T-helper 1 cell treated with Interleukin-12 subunit alpha and Interleukin-12 subunit beta and Interleukin-4 antibody, amounts not matched to agents 30 μg/mL and 1 μg/mL, for 36 hours (primary cell): Measurements from ENCODE around the gene DHRS9.

Experiments
- H3K27ac Mint-ChIP-seq: one replicate; pipeline ENCODE4 v1.8.0; 2021; ENCODE audit warnings: mild to moderate bottlenecking, mixed read lengths
- H3K27me3 Mint-ChIP-seq: one replicate; pipeline ENCODE4 v1.8.0; 2021; ENCODE audit warnings: low read depth, mixed read lengths
- H3K36me3 Mint-ChIP-seq: one replicate; pipeline ENCODE4 v1.8.0; 2021; ENCODE audit warnings: low read depth, mixed read lengths
- H3K4me1 Mint-ChIP-seq: one replicate; pipeline ENCODE4 v1.8.0; 2021; ENCODE audit warnings: low read depth, mixed read lengths
- H3K4me3 Mint-ChIP-seq: one replicate; pipeline ENCODE4 v1.8.0; 2021; ENCODE audit warnings: mild to moderate bottlenecking, moderate library complexity, mixed read lengths
- H3K9me3 Mint-ChIP-seq: one replicate; pipeline ENCODE4 v1.8.0; 2021; ENCODE audit warnings: mixed read lengths

Gene DHRS9

DNA sequence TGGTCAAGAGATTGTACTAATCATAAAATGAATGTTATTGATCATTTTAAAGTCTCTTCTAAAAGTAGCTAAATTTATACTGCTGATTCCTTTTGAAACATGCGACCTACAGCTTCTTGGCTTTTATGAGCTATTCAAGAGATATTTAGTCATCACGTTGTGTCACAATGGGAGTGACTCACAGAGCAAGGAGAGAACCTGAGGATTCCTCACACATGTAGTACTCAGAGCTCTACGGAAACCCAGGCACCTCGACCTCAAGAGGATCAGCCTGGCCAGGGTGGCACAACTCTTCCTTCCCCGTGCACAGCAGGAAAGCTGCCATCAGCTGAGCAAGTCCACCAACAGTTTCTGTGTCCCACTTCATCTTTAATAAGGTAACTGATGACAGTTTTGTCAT is at the start of gene DHRS9:
TSS of gene DHRS9 (plus strand) at position 223 of the 400 bp plus-strand sequence. CDS start 12,019 bp downstream, outside the sequence.
- no peak within 1 kb of the TSS for H3K4me3 Mint-ChIP-seq
- H3K4me1 Mint-ChIP-seq = peaks cover 19% of the 10 kb centered on the region
- H3K27me3 Mint-ChIP-seq = peaks cover 4% of the 10 kb centered on the region
- H3K36me3 Mint-ChIP-seq = peaks cover 2% of the 10 kb centered on the region
- H3K27ac Mint-ChIP-seq = no peak within 1 kb of the TSS
- H3K9me3 Mint-ChIP-seq = no peaks in the 10 kb centered on the region

DNA sequence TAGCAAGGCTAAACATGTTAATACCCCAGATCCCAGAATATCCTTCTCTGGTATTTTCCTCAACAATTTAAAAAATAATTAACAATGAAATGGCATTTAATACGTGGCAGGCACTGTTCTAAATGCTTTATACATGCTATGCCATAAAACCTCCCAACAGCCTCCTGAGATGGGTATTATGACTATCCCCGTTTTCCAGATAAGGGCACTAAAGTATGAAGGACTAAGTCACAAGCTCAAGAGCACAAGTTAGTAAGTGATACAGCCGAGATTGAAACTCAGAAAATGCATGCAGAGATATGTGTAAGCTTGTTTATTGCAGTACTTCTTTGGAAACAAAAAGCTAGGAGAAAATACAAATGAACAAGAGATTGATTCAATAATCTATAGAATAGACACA is 46.2 kb upstream of the DHRS9 start:
- H3K9me3 Mint-ChIP-seq = no peaks in the 10 kb centered on the region
- H3K27me3 Mint-ChIP-seq = no peaks in the 10 kb centered on the region
- no peak overlapping the region for H3K4me3 Mint-ChIP-seq
- no peaks in the 10 kb centered on the region for H3K36me3 Mint-ChIP-seq
- H3K4me1 Mint-ChIP-seq = peaks cover 5% of the 10 kb centered on the region
- no peak overlapping the region for H3K27ac Mint-ChIP-seq

DNA sequence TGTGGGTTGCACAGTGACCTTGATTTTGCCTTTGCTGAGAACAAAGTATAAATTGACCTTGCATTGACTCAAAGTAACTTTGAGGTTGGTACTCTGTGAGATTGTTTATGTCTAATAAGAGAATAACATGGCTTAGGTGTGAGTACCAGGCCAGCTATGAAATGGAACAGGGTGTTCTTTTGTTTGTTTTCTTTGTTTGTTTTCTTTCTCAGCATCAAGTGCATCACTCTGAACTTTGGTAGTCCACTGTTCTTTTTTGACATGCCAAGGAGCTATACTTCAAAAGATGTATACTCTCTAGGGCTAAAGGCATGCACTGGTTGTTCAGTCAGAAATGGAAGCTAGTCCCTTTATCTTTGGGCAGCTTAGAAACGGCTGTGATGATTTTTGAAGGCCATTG is 43.3 kb upstream of the DHRS9 start:
- H3K4me1 Mint-ChIP-seq = peaks cover 5% of the 10 kb centered on the region
- no peaks in the 10 kb centered on the region for H3K36me3 Mint-ChIP-seq
- H3K27me3 Mint-ChIP-seq = no peaks in the 10 kb centered on the region
- H3K27ac Mint-ChIP-seq = no peak overlapping the region
- no peaks in the 10 kb centered on the region for H3K9me3 Mint-ChIP-seq
- no peak overlapping the region for H3K4me3 Mint-ChIP-seq

DNA sequence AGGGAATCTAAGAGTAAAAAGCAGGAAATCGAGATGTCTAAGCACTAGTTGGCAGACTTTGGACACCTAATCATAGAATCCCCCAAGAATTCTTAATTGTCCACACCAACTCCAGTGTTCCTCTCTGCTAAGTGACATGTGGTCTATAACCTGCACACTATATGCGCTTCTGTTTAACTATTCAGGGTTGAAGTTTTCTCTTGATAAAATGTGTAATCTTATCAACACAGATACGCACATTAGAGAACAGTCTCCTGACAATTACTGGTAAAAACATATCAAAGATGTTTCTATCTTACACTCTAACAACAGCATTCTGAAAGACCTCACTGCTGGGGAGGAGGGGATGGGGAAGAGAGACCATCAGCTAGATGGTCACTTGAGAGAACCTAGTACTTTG is 42.1 kb upstream of the DHRS9 start:
- no peaks in the 10 kb centered on the region for H3K36me3 Mint-ChIP-seq
- H3K27me3 Mint-ChIP-seq = peaks cover 4% of the 10 kb centered on the region

DNA sequence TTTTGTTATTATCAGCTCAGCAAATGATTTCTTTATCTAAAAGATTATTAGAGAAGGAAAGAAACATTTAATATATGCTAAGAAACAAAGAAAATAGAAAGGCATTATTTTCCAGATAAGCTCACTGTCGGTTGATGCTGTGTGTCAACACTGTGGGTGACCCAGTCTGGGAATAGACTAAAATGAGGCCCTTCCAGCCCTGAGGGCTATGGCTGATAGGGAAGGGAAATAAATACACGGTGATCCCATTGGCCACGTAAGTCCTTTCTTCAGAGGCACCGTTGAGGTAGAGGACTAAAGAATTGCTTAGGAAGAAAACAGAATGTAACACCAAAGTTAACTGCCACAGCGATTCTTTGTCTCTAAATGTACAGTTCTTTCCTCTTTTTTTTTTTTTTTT is 40.0 kb upstream of the DHRS9 start:
- H3K9me3 Mint-ChIP-seq = peaks cover 5% of the 10 kb centered on the region
- peaks cover 5% of the 10 kb centered on the region for H3K4me1 Mint-ChIP-seq
- H3K36me3 Mint-ChIP-seq = no peaks in the 10 kb centered on the region
- H3K27ac Mint-ChIP-seq = no peak overlapping the region
- no peak overlapping the region for H3K4me3 Mint-ChIP-seq
- peaks cover 4% of the 10 kb centered on the region for H3K27me3 Mint-ChIP-seq

More for the DNA sequence above, 42.1 kb upstream of the DHRS9 start:
- no peaks in the 10 kb centered on the region for H3K9me3 Mint-ChIP-seq
- H3K4me1 Mint-ChIP-seq = peaks cover 5% of the 10 kb centered on the region
- no peak overlapping the region for H3K4me3 Mint-ChIP-seq
- no peak overlapping the region for H3K27ac Mint-ChIP-seq

DNA sequence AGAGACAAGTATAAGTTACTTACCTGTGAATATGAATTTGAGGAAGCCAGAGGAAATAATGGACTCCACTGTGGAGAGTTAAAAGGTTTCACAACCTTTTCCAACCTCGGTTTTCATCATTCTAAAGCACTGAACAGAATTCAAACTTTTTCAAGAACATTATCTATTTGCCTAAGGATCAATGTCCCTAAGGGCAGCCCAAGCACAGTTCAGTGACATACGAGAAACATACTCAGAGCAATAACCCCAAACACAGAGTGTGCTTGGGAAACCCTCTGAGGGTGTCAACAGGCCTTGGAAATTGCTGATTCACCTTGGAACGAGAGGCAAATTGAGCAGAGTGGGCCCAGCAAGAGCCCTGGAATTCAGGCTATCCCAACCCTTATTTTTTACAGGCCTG is 38.2 kb upstream of the DHRS9 start, which contains the start of gene ABCB11:
TSS of gene ABCB11 (minus strand) at position 123 of the 400 bp plus-strand sequence. CDS start 13,199 bp downstream, outside the sequence.
- Mint-ChIP-seq H3K36me3 (no peaks in the 10 kb centered on the region), H3K4me3 (no peak within 1 kb of the TSS), H3K4me1 (no peaks in the 10 kb centered on the region), H3K27me3 (peaks cover 4% of the 10 kb centered on the region), H3K9me3 (peaks cover 12% of the 10 kb centered on the region), H3K27ac (no peak within 1 kb of the TSS)

DNA sequence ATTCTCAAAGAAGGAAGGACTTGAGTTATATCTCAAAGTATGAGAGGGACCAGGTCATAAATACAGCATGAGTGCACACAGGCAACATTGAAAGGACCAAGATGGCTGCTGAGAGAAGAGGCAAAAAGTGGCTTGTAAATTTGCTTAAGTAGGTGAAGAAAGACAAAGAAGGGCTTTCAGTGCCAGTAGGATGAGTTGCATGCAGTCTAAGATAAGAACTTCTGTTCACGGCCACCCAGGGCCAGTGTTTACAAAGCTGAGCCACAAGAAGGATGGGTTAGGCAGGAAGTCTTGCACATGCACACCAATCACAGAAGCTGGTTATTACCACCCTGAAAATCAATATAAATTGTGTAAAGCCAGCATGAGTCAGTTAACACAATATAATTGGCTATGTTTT is 35.1 kb upstream of the DHRS9 start:
- peaks cover 4% of the 10 kb centered on the region for H3K27me3 Mint-ChIP-seq
- H3K27ac Mint-ChIP-seq = no peak overlapping the region
- no peak overlapping the region for H3K4me3 Mint-ChIP-seq
- no peaks in the 10 kb centered on the region for H3K36me3 Mint-ChIP-seq
- peaks cover 3% of the 10 kb centered on the region for H3K4me1 Mint-ChIP-seq
- H3K9me3 Mint-ChIP-seq = peaks cover 15% of the 10 kb centered on the region

DNA sequence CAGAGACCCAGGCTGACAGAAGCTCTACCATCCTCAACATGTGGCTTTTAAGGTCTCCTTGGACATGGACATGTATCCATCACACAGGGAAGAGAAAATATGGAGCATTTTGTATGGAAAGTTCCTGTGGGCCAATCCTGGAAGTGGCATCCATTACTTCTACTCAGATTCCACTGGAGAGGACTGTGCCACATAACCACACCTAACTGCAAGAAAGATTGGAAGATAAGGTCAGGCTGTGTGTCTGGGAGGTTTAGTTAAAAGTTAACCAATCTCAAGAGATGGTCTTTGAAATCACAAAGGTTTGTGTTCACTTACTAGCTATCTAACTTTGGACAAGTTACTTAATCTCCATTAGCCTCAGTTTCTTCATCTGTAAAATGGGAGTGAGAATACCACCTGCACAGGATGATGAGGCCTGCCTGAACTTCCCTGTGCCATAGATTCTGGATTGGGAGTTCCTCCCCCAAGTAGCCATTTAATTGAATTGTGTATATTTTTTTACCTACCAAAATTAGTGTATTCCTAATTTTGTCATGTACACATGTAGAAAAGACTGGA is 34.3 kb upstream of the DHRS9 start:
- Mint-ChIP-seq H3K36me3 (no peaks in the 10 kb centered on the region), H3K27ac (no peak overlapping the region)

DNA sequence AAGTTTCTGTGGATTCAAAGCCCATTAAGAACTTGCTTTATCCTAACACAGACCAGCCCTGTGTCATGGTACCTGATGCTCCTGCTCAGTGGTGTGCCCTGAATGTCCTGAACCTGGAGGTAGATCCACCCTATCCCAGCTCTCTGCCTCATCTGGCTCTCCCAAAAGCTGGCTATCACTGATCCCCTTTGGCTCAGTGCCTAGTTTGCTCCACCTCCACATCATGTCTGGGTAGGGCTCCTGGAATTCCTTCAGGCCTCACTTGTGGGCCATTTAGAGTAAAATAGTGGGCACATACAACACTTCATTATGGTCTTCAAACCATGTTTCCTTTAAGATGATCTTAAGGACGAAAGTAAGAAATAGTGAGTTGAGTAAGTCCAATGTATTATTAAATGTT is 33.5 kb upstream of the DHRS9 start:
- Mint-ChIP-seq H3K27ac (no peak overlapping the region), H3K4me3 (no peak overlapping the region), H3K4me1 (peaks cover 4% of the 10 kb centered on the region), H3K36me3 (no peaks in the 10 kb centered on the region), H3K9me3 (peaks cover 15% of the 10 kb centered on the region), H3K27me3 (peaks cover 4% of the 10 kb centered on the region)

More for the DNA sequence above, 34.3 kb upstream of the DHRS9 start:
- H3K27me3 Mint-ChIP-seq = peaks cover 4% of the 10 kb centered on the region
- peaks cover 3% of the 10 kb centered on the region for H3K4me1 Mint-ChIP-seq
- peaks cover 15% of the 10 kb centered on the region for H3K9me3 Mint-ChIP-seq
- no peak overlapping the region for H3K4me3 Mint-ChIP-seq

DNA sequence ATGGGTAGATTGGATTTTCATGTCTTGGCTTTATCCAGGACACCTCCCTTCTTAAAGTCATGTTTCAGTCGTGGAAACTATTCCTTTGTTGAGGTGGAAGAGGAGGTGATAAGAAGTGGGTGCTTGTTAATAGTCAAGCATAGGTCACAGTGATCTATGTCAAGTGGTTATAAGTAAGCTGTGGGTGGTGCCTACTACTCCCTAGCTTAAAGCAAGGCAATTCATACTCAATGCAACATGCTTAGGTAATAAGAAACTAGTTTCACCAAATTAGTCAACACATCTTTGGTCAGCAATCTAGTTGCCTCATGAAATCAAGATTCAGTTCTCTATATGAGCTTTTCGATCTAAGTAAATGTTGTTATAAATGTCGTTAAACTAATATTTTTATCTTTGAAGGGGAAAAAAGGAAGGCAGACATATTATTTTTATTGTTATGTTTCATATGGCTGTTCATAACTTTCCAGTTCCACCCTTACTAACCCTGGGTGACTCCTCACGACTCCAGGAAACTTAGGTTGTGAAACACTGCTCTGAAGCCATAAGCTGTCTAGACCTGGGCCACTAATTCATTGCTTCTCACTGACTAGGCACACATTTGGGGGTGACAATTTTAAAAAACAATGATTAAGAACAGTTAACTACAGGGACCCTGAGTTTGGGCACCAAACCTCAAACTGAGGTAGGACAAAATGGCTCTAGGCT is 32.5 kb upstream of the DHRS9 start:
- H3K36me3 Mint-ChIP-seq = no peaks in the 10 kb centered on the region
- H3K4me1 Mint-ChIP-seq = peaks cover 9% of the 10 kb centered on the region
- no peak overlapping the region for H3K27ac Mint-ChIP-seq
- peaks cover 1% of the 10 kb centered on the region for H3K27me3 Mint-ChIP-seq
- H3K4me3 Mint-ChIP-seq = no peak overlapping the region
- H3K9me3 Mint-ChIP-seq = peaks cover 17% of the 10 kb centered on the region

DNA sequence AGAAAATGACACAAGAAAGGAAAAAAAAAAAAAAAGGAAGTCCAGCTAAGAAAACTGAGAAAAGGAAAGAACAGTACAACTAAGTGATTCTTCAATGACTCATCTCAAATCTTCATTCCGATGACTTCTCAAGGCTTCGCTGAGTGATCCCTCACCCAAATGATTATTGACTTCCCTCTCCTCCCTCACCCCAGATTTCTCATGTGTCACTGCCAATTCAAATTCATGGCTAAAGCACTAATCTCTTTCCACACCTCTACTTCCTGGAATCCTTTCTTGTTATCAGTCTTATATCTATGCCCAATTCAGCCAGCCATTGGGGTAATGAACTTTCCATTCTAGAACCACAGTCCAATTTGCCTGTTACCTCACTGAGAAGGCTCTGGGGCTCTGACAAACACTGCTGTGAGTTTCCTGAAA is 31.0 kb upstream of the DHRS9 start:
- Mint-ChIP-seq H3K4me3 (no peak overlapping the region), H3K27ac (peak overlapping the region; percentile 11), H3K27me3 (no peaks in the 10 kb centered on the region), H3K36me3 (peaks cover 3% of the 10 kb centered on the region), H3K4me1 (peaks cover 9% of the 10 kb centered on the region), H3K9me3 (peaks cover 26% of the 10 kb centered on the region)

DNA sequence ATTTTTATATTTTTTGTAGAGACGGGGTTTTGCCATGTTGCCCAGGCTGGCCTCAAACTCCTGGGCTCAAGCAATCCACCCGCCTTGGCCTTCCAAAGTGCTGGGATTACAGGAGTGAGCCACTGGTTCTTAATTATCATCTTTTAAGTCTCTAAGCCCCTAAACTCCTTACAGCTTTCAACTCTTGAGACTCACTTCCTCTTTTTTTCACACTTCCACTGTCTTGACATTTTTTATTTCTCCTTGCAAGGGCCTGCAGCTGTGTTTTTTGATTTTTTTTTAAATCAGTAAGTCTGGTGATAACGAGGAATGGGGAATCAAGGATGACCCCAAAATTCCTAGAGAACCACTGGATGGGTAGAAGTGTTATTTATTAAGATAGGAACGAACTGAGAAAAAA is 29.7 kb upstream of the DHRS9 start:
- Mint-ChIP-seq H3K4me3 (no peak overlapping the region), H3K27ac (no peak overlapping the region)

DNA sequence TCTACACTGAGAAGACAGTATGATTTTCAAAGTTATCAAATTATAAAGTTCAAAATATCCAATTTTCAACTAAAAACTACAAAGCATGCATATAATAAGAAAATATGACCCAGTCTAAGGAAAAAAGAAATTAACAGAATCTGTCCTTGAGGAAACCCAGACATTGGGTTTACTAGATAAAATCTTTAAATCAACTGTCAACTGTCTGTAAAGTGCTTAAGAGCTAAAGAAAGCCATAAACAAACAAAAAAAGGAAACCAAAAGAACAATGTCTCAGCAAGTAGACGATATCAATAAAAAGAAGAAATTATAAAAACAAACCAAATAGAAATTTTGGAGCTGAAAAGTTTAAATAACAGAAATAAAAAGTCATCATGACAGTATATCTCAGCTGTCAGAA is 27.8 kb upstream of the DHRS9 start:
- Mint-ChIP-seq H3K4me3 (no peak overlapping the region), H3K27me3 (no peaks in the 10 kb centered on the region), H3K9me3 (peaks cover 24% of the 10 kb centered on the region), H3K36me3 (peaks cover 3% of the 10 kb centered on the region), H3K4me1 (peaks cover 9% of the 10 kb centered on the region), H3K27ac (no peak overlapping the region)

More for the DNA sequence above, 29.7 kb upstream of the DHRS9 start:
- Mint-ChIP-seq H3K36me3 (peaks cover 3% of the 10 kb centered on the region), H3K4me1 (peaks cover 9% of the 10 kb centered on the region), H3K27me3 (no peaks in the 10 kb centered on the region), H3K9me3 (peaks cover 24% of the 10 kb centered on the region)

DNA sequence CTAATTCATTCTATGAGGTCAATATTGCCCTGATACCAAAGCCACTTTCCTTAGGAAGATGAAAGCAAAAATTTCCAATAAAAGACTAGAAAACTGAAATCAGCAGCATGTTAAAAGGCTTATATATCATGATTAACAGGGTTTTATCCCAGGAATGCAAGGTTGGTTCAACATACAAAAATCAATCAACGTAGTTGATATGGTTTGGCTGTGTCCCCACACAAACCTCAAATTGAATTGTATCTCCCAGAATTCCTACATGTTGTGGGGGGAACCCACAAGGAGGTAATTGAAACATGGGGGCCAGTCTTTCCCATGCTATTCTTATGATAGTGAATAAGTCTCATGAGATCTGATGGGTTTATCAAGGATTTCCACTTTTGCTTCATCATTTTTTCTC is 26.5 kb upstream of the DHRS9 start:
- Mint-ChIP-seq H3K4me3 (no peak overlapping the region), H3K36me3 (peaks cover 3% of the 10 kb centered on the region), H3K9me3 (peaks cover 21% of the 10 kb centered on the region), H3K4me1 (peaks cover 9% of the 10 kb centered on the region), H3K27me3 (no peaks in the 10 kb centered on the region), H3K27ac (no peak overlapping the region)

DNA sequence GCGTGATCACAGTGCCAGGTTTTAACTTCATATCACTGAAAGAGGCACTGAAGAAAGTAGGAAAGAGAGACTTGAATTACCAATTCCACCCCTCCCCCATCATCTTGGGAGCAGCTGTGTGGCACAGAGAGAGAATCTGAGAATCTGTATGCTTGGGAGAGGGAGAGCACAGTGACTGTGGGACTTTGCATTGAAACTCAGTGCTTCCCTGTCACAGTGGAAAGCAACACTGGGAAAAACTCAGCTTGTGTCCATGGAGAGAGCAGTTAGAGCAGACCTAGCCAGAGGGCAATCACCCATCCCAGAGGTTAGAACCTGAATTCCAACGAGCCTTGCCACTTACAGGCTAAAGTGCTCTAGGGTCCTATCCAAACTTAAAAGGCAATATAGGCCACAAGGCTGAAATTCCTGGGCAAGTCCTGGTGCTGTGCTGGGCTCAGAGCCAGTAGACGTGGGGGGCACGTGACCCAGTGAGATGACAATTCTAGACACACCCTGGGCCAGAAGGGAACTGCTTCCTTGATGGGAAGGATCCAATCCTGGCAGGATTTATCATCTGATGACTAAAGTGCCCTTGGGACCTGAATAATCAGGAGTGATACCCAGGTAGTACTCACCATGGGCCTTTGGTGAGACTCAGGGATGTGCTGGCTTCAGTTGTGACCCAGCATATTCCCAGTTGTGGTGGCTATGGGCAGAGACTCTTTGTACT is 22.8 kb upstream of the DHRS9 start:
- Mint-ChIP-seq H3K27me3 (no peaks in the 10 kb centered on the region), H3K27ac (no peak overlapping the region), H3K36me3 (peaks cover 3% of the 10 kb centered on the region), H3K9me3 (peaks cover 21% of the 10 kb centered on the region), H3K4me3 (no peak overlapping the region), H3K4me1 (peaks cover under 1% of the 10 kb centered on the region)
